Tibial nerve (tissue), 4 donors: ENCODE measurements around the gene NUB1.

Source experiments
- EP300 ChIP-seq, 2 donors: sonication (generic); formaldehyde crosslinking; IDR thresholded peaks; one replicate each; pipeline ENCODE4 v1.6.1; 2017; ENCODE audit warnings: antibody characterized with exemption in 2 of 2, mild to moderate bottlenecking in 1 of 2
- POLR2A ChIP-seq, 2 donors: fragments of 450-650 bp; IDR thresholded peaks; one replicate each; pipeline ENCODE4 v1.6.1; 2017; ENCODE audit warnings: antibody characterized with exemption in 2 of 2, mild to moderate bottlenecking in 2 of 2, moderate library complexity in 2 of 2
- TF ChIP-seq, protein P1 (sequence below), 5 experiments: fragments of 200-600 bp in 3 of 5; fragments of 450-650 bp in 2 of 5; sonication (generic) in 3 of 5; IDR thresholded peaks; one replicate each; pipeline ENCODE4 v1.5.1; 2016 to 2019; ENCODE audit warnings: antibody characterized with exemption in 5 of 5, mild to moderate bottlenecking in 3 of 5, moderate library complexity in 2 of 5

DNA sequence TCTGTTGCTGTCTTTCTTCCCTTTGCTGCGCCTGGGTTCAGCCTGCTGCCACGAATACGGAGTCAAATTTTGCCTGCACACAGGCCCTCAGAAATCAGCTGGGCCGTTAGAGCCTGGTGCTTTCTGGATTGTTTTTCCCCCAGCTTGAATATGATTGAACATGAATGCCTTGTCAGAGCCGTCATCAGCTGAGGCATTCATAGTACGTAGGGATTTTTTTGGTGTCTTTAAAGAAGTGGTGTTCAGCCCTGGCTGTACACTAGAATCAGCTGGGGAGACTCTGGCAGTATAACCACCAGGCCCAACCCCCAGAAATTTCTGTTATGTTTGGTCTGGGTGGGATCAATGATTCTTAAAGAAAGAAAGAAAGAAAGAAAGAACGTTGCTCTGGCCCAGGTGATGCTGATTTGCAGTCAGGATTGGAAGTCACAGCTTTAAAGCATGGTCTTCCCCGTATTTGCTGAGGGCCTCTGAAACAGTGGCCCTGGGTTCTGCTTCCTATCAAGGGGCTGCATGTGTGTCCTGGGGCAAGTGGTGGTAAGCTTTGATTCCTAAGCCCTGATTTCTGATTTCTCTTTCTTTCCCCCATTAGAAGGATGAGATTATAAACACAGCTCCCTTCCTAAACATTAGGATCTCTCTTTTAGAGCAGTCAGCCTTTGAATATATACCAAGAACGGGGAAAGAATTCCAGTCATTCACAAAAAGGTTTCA, 24.7 kb downstream of the NUB1 start:
- TF ChIP-seq, protein P1, sequence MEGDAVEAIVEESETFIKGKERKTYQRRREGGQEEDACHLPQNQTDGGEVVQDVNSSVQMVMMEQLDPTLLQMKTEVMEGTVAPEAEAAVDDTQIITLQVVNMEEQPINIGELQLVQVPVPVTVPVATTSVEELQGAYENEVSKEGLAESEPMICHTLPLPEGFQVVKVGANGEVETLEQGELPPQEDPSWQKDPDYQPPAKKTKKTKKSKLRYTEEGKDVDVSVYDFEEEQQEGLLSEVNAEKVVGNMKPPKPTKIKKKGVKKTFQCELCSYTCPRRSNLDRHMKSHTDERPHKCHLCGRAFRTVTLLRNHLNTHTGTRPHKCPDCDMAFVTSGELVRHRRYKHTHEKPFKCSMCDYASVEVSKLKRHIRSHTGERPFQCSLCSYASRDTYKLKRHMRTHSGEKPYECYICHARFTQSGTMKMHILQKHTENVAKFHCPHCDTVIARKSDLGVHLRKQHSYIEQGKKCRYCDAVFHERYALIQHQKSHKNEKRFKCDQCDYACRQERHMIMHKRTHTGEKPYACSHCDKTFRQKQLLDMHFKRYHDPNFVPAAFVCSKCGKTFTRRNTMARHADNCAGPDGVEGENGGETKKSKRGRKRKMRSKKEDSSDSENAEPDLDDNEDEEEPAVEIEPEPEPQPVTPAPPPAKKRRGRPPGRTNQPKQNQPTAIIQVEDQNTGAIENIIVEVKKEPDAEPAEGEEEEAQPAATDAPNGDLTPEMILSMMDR (IDR thresholded peaks at IDR 0.05), result no peak
- TF ChIP-seq POLR2A (IDR thresholded peaks at IDR 0.05), result no peak
- TF ChIP-seq EP300 (IDR thresholded peaks at IDR 0.05), result no peak
